ENCODE data around the gene SLC38A7. TPM values are rescaled to one million over a fixed set of nuclear protein-coding genes. Genes with fewer than 3 reads are reported as not detected.
A peak's percentile ranks its signal among the peaks of the same experiment; 100 is the strongest.
"Not testable (repeated sequence)": the region's sequence is repeated elsewhere in the genome, so short reads cannot be mapped to it uniquely, and the experiment has no call there.

Gene SLC38A7
- total RNA-seq, 1 donor: 6.7 TPM

GRCh38 chr16:58695368-58695767 is 10.8 kb upstream of the SLC38A7 start:
- Histone ChIP-seq H3K27me3 (ENCODE audit: insufficient read depth, low read length) (no peaks in the 10 kb centered on the region), H3K9me3 (ENCODE audit: low read depth, low read length) (no peaks in the 10 kb centered on the region), H3K4me1 (ENCODE audit: insufficient read depth, low read length) (peaks cover 12% of the 10 kb centered on the region), H3K4me3 (ENCODE audit: low read length) (no peak overlapping the region)

- Histone ChIP-seq H3K4me3 (ENCODE audit: low read length) (no peak overlapping the region), H3K4me1 (ENCODE audit: insufficient read depth, low read length) (no peaks in the 10 kb centered on the region), H3K9me3 (ENCODE audit: low read depth, low read length) (no peaks in the 10 kb centered on the region), H3K27me3 (ENCODE audit: insufficient read depth, low read length) (no peaks in the 10 kb centered on the region)
Measured at GRCh38 chr16:58692450-58692849, 7.9 kb upstream of the SLC38A7 start.

- not testable (repeated sequence) for H3K9me3 ChIP-seq (ENCODE audit: low read depth, low read length); H3K4me3 ChIP-seq (ENCODE audit: low read length); H3K27me3 ChIP-seq (ENCODE audit: insufficient read depth, low read length)
- H3K4me1 ChIP-seq (ENCODE audit: insufficient read depth, low read length): peaks cover 14% of the 10 kb centered on the region
Measured at GRCh38 chr16:58686985-58687706, 2.6 kb upstream of the SLC38A7 start.

- Histone ChIP-seq H3K4me3 (ENCODE audit: low read length) (no peak overlapping the region), H3K27me3 (ENCODE audit: insufficient read depth, low read length) (no peaks in the 10 kb centered on the region), H3K4me1 (ENCODE audit: insufficient read depth, low read length) (peaks cover 14% of the 10 kb centered on the region), H3K9me3 (ENCODE audit: low read depth, low read length) (no peaks in the 10 kb centered on the region)
Measured at GRCh38 chr16:58685084-58685449, 497 bp upstream of the SLC38A7 start.

GRCh38 chr16:58684001-58684353 is 593 bp downstream of the SLC38A7 start:
- Histone ChIP-seq H3K4me3 (ENCODE audit: low read length) (peak overlapping the region; percentile 74), H3K9me3 (ENCODE audit: low read depth, low read length) (no peaks in the 10 kb centered on the region), H3K27me3 (ENCODE audit: insufficient read depth, low read length) (no peaks in the 10 kb centered on the region), H3K4me1 (ENCODE audit: insufficient read depth, low read length) (peaks cover 14% of the 10 kb centered on the region)

- Histone ChIP-seq H3K4me1 (ENCODE audit: insufficient read depth, low read length) (peaks cover 12% of the 10 kb centered on the region), H3K27me3 (ENCODE audit: insufficient read depth, low read length) (no peaks in the 10 kb centered on the region), H3K4me3 (ENCODE audit: low read length) (no peak overlapping the region), H3K9me3 (ENCODE audit: low read depth, low read length) (no peaks in the 10 kb centered on the region)
Measured at GRCh38 chr16:58679763-58680162, 4.8 kb downstream of the SLC38A7 start.

GRCh38 chr16:58678716-58679115 is 5.9 kb downstream of the SLC38A7 start:
- H3K4me1 ChIP-seq (ENCODE audit: insufficient read depth, low read length): peaks cover 4% of the 10 kb centered on the region

GRCh38 chr16:58678269-58678668 is 6.3 kb downstream of the SLC38A7 start:
- Histone ChIP-seq H3K9me3 (ENCODE audit: low read depth, low read length) (no peaks in the 10 kb centered on the region), H3K27me3 (ENCODE audit: insufficient read depth, low read length) (no peaks in the 10 kb centered on the region), H3K4me1 (ENCODE audit: insufficient read depth, low read length) (no peaks in the 10 kb centered on the region), H3K4me3 (ENCODE audit: low read length) (no peak overlapping the region)

More at GRCh38 chr16:58678716-58679115, 5.9 kb downstream of the SLC38A7 start:
- H3K9me3 ChIP-seq (ENCODE audit: low read depth, low read length): no peaks in the 10 kb centered on the region
- no peaks in the 10 kb centered on the region for H3K27me3 ChIP-seq (ENCODE audit: insufficient read depth, low read length)
- H3K4me3 ChIP-seq (ENCODE audit: low read length): no peak overlapping the region

- H3K4me1 ChIP-seq (ENCODE audit: insufficient read depth, low read length): no peaks in the 10 kb centered on the region
- no peak overlapping the region for H3K4me3 ChIP-seq (ENCODE audit: low read length)
- H3K27me3 ChIP-seq (ENCODE audit: insufficient read depth, low read length): no peaks in the 10 kb centered on the region
- H3K9me3 ChIP-seq (ENCODE audit: low read depth, low read length): no peaks in the 10 kb centered on the region
Measured at GRCh38 chr16:58670946-58671583, 13.5 kb downstream of the SLC38A7 start.

GRCh38 chr16:58670177-58670576 is 14.4 kb downstream of the SLC38A7 start:
- no peaks in the 10 kb centered on the region for H3K4me1 ChIP-seq (ENCODE audit: insufficient read depth, low read length)
- no peak overlapping the region for H3K4me3 ChIP-seq (ENCODE audit: low read length)
- H3K27me3 ChIP-seq (ENCODE audit: insufficient read depth, low read length): no peaks in the 10 kb centered on the region
- no peaks in the 10 kb centered on the region for H3K9me3 ChIP-seq (ENCODE audit: low read depth, low read length)

GRCh38 chr16:58665200-58665599 is 19.4 kb downstream of the SLC38A7 start:
- H3K9me3 ChIP-seq (ENCODE audit: low read depth, low read length): no peaks in the 10 kb centered on the region
- no peak overlapping the region for H3K4me3 ChIP-seq (ENCODE audit: low read length)
- no peaks in the 10 kb centered on the region for H3K4me1 ChIP-seq (ENCODE audit: insufficient read depth, low read length)
- no peaks in the 10 kb centered on the region for H3K27me3 ChIP-seq (ENCODE audit: insufficient read depth, low read length)

- H3K4me1 ChIP-seq (ENCODE audit: insufficient read depth, low read length): no peaks in the 10 kb centered on the region
- H3K9me3 ChIP-seq (ENCODE audit: low read depth, low read length): no peaks in the 10 kb centered on the region
- H3K4me3 ChIP-seq (ENCODE audit: low read length): no peak overlapping the region
- H3K27me3 ChIP-seq (ENCODE audit: insufficient read depth, low read length): no peaks in the 10 kb centered on the region
Measured at GRCh38 chr16:58661199-58661830, 23.3 kb downstream of the SLC38A7 start.

GRCh38 chr16:58659911-58660310 is 24.7 kb downstream of the SLC38A7 start:
- H3K4me1 ChIP-seq (ENCODE audit: insufficient read depth, low read length); H3K4me3 ChIP-seq (ENCODE audit: low read length); H3K9me3 ChIP-seq (ENCODE audit: low read depth, low read length); H3K27me3 ChIP-seq (ENCODE audit: insufficient read depth, low read length): not testable (repeated sequence)

- Histone ChIP-seq H3K4me3 (ENCODE audit: low read length) (no peak overlapping the region), H3K27me3 (ENCODE audit: insufficient read depth, low read length) (no peaks in the 10 kb centered on the region), H3K9me3 (ENCODE audit: low read depth, low read length) (no peaks in the 10 kb centered on the region), H3K4me1 (ENCODE audit: insufficient read depth, low read length) (no peaks in the 10 kb centered on the region)
Measured at GRCh38 chr16:58658796-58659211, 25.8 kb downstream of the SLC38A7 start.

GRCh38 chr16:58656899-58657298 is 27.7 kb downstream of the SLC38A7 start:
- H3K27me3 ChIP-seq (ENCODE audit: insufficient read depth, low read length): no peaks in the 10 kb centered on the region
- no peaks in the 10 kb centered on the region for H3K4me1 ChIP-seq (ENCODE audit: insufficient read depth, low read length)
- no peaks in the 10 kb centered on the region for H3K9me3 ChIP-seq (ENCODE audit: low read depth, low read length)
- H3K4me3 ChIP-seq (ENCODE audit: low read length): no peak overlapping the region

GRCh38 chr16:58655215-58655596 is 29.4 kb downstream of the SLC38A7 start:
- H3K4me3 ChIP-seq (ENCODE audit: low read length): no peak overlapping the region
- no peaks in the 10 kb centered on the region for H3K27me3 ChIP-seq (ENCODE audit: insufficient read depth, low read length)
- H3K4me1 ChIP-seq (ENCODE audit: insufficient read depth, low read length): no peaks in the 10 kb centered on the region
- no peaks in the 10 kb centered on the region for H3K9me3 ChIP-seq (ENCODE audit: low read depth, low read length)
